ENCODE data around the gene RPRD1A.
"Not testable (repeated sequence)": the region's sequence is repeated elsewhere in the genome, so short reads cannot be mapped to it uniquely, and the experiment has no call there.

RPRD1A gene

GRCh38 chr18:36077764-36078163, 10.4 kb upstream of the RPRD1A start:
- DNase-seq: not testable (repeated sequence)

DNA sequence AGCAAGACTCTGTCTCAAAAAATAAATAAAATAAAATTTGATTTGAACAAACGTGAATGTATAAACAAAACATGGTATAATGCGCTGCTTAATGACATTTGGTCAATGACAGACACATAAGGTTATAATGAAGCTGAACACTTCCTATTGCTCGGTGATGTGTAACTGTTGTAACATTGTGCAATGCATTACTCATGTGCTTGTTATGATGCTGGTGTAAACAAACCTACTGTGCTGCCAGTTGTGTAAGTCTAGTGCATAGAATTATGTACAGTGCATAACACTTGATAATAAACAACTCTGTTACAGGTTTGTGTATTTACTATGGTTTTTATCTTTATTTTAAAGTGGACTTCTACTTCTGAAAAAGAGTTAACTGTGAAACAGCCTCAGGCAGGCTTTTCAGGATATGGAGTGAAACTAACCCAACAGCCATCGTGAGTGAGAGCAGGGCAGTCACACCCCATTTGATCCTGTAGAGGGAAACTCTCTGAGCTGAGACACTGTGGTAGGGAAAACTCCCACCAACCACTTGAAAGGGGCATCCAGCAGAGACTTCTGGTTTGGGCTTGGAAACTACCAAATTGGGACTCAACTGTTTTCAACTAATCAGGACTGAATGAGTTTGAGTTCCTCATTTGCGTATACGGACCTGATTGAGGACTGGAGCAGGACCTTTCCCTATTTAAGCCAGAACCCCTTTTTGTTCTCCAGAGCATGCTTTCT, 8.7 kb upstream of the RPRD1A start:
- DNase-seq: no peak

GRCh38 chr18:36074435-36074834, 7.1 kb upstream of the RPRD1A start:
- DNase-seq: no peak

- no peak for DNase-seq
These were observed 6.3 kb upstream of the RPRD1A start for GRCh38 chr18:36073676-36074075.

GRCh38 chr18:36072406-36072805, 5.0 kb upstream of the RPRD1A start:
- DNase-seq: not testable (repeated sequence)

DNA sequence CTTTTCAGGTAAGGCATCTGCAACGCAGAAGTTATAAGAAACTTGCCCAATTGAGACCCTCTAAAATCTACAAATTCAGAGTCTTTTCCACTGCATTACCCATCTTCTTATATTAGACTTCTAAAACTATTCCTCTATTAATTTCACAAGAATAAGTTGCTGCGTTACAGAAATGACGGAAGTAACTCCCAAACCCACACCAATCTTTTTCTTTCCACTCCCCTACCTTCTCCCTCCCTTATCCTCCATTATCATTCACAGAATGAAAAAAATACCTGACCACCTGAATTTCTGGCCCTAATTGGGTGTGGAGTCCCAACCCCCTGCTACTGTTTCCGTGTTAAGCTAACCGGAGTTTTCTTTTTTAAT, 689 bp downstream of the RPRD1A start:
- no peak for DNase-seq

DNA sequence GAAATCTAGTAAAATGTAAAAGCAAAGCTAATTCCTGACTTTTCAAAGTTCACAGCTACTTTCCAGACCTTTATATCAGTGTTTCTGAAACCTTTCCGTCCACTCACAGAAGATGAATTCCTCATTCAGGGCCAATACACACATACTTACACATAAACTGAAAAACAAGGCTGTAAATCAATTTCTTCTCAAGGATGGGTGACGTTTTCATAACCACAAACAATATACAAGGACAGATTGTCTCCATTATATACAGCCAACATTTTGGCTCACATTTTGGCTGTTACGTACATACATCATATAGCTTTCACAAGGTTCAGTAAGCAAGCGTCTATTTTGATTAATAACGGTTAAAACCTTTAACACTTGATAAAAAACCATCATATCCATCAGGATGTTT, 1.4 kb downstream of the RPRD1A start:
- DNase-seq: no peak

DNA sequence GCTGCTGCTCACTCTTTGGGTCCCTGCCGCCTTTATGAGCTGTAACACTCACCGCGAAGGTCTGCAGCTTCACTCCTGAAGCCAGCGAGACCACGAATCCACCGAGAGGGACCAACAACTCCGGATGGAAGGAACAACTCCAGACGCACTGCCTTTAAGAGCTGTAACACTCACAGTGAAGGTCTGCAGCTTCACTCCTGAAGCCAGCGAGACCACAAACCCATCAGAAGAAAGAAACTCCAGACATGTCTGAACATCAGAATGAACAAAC, 2.6 kb downstream of the RPRD1A start:
- not testable (repeated sequence) for DNase-seq

- no peak for DNase-seq
These were observed 3.1 kb downstream of the RPRD1A start for GRCh38 chr18:36064027-36064808.

- DNase-seq: no peak
These were observed 8.7 kb downstream of the RPRD1A start for GRCh38 chr18:36058674-36059073.

- no peak for DNase-seq
These were observed 15.6 kb downstream of the RPRD1A start for GRCh38 chr18:36051760-36052159.

DNA sequence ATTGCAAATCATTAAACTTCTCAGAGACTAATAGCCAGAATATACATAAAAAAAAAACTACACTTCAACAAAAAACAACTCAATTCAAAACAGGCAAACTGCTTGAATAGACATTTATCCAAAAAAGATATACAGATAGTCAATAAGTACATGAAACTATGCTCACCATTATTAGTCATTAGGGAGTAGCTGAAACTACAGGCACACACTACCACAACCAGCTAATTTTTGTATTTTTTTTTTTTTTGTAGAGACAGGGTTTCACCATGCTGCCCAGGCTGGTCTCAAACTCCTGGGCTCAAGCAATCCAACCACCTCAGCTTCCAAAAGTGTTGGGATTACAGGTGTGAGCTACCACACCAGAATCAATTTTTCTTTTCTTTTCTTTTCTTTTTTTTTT, 16.9 kb downstream of the RPRD1A start:
- DNase-seq: no peak

- DNase-seq: no peak
These were observed 19.8 kb downstream of the RPRD1A start for GRCh38 chr18:36047521-36047920.

- DNase-seq: no peak
These were observed 20.5 kb downstream of the RPRD1A start for GRCh38 chr18:36046898-36047297.

- DNase-seq: no peak
These were observed 21.9 kb downstream of the RPRD1A start for GRCh38 chr18:36045241-36045991.

DNA sequence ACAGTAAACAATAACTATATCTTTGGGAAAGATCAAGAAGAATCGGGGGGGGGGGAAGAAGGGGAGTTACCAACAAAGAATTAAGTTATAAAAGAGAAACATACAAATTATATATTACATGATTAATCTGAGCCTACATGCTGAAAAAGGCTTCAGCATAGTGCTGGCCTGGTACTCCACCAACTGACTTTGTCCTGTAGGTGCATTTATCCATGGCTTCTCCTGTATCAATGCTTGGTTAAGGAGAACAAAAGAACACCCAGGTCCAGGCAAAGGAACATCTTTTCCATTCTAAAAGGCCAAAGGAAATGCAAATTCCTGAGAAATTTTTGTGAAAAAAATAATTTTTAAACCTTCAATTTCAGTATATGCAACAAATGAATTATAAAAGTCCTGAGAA, 24.2 kb downstream of the RPRD1A start:
- no peak for DNase-seq

- no peak for DNase-seq
These were observed 26.2 kb downstream of the RPRD1A start for GRCh38 chr18:36041146-36041545.

GRCh38 chr18:36038102-36038663, 29.2 kb downstream of the RPRD1A start:
- DNase-seq: no peak

DNA sequence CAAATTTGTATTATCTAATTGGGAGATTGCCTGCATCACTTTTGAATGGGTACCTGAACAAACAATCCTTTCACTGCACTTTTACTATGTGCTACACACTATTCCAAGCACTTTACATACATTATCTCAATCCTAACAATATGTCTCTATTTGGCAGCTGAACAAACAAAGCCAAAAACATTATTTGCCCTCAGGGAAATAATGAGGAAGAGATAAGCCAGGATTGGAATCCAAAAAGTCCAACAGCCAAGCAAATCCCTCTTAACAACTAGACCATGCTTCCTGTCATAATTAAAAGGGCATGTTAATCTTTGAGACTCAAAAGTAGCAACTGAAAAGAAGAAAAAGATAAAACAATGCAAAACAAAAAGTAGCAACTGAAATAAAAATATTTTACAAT, 32.1 kb downstream of the RPRD1A start:
- DNase-seq: no peak

- no peak for DNase-seq
These were observed 33.0 kb downstream of the RPRD1A start for GRCh38 chr18:36034299-36034895.

DNA sequence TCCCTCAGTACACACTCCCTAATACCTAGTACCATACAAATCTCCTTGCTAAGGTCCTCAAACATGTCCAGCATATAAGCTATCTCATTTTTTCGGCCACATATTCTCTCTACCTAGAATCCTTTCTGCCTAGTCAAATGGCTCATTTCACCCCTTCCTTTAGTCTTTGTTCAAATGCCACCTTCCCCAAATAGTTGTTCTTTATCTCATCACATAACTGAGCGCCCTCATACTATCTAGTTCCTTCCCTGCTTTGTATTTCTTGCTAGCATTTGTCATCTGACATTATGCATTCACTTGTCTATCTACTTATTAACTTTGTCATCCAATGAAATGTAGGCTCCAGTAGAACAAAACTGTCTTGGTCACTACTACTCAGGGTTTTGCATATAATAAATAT, 35.5 kb downstream of the RPRD1A start:
- DNase-seq: no peak

DNA sequence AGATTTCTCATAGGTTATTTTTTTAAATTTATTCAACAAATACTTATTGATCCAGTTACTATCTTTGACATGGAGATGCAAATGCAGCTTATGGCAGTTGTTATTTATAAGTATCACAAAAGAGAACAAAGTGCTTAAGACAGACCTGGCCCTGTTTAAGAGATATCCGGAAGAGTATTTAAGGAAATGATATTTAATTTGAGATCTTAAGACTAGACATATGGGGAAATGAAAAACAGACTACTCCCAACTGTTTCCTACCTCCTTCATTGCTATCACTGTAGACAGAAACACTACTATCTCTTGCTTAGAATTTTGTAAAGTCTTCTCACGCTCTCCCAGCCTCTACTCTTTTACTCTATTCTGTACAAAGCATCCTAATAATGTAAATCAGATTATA, 36.0 kb downstream of the RPRD1A start:
- no peak for DNase-seq

- no peak for DNase-seq
These were observed 38.5 kb downstream of the RPRD1A start for GRCh38 chr18:36028859-36029258.

Measured in cortex of kidney (tissue), 1 donor.